Ureter (tissue), 1 donor: Measurements from ENCODE around the gene FDCSP. TPM values are rescaled to one million over a fixed set of nuclear protein-coding genes. Genes with fewer than 3 reads are reported as not detected.
"Not testable (repeated sequence)": the region's sequence is repeated elsewhere in the genome, so short reads cannot be mapped to it uniquely, and the experiment has no call there.

Experiments
- DNase-seq: peaks from one replicate; pipeline ENCODE4 v3.0.0-alpha.2; 2020; ENCODE audit warnings: low spot score
- total RNA-seq: library from RNA; stranded (reverse); gene quantifications from one replicate; pipeline ENCODE4 v1.2.4, GENCODE V29; 2023
- donor health status: DM: yes; HTN: yes; CAD: no.

FDCSP gene
- total RNA-seq, 1 donor from 2014 or later, result not detected

GRCh38 chr4:70239131-70239883 is 13.4 kb downstream of the FDCSP start:
- DNase-seq, result no peak

GRCh38 chr4:70239884-70240591 is 14.1 kb downstream of the FDCSP start:
- no peak for DNase-seq

GRCh38 chr4:70242297-70242696 is 16.4 kb downstream of the FDCSP start, which contains the start of gene CSN3:
Gene CSN3 (plus strand): TSS chr4:70242597. CDS start chr4:70244820, 2,223 bp downstream.
- not testable (repeated sequence) for DNase-seq

- DNase-seq, result no peak
These were observed 17.2 kb downstream of the FDCSP start for GRCh38 chr4:70243091-70243490.

DNA sequence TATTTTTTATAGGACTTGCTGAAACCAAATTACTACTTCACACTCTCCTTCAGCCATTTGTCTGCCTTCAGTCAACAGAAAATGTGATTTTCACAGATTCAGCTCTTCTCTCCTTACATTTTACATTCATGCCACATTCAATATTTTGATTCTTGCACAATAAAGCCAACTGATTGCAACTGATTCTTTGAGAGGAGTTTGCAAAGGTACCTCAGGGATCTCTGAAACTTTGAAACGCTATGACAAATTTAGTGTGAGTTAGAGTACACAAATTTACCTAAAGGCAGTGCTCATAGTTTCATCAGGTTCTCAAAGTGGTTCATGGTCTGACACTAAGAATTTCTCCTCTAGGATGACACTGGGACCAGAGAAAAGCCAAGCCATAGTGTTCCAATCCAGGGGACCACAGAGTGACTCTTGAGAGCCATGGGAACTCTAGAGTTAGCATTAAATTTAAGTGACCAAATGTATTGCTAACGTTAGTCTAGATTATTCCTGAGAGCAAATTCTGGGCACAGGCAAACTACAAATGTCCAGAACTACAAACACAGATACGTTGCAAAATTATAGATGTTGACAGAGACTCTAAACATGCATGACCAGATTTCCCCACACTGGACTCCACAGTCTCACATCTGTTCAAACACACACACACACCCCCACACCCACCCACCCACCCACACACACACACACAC is 25.5 kb downstream of the FDCSP start:
- no peak for DNase-seq

- DNase-seq, result no peak
These were observed 26.0 kb downstream of the FDCSP start for GRCh38 chr4:70251945-70252277.

GRCh38 chr4:70269674-70270073 is 43.8 kb downstream of the FDCSP start:
- no peak for DNase-seq

DNA sequence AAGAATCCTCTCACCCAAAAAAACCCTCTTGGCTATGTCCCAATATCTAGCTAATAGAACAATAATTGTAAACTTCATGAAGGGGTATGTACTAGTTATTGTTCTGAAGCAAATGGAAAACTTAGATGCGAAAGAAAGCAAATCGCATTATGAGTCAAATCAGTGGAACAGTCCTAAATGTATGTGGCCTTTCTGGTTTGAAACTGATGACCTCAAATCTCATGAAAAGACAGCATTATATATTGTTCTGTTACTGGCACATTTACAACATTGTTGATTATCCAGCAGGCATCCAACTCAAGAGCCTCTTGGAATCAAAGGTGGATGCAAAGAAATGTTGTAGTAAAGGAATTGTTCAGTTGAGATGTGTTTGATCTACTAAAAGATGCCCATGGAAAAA is 51.2 kb downstream of the FDCSP start:
- DNase-seq, result no peak

- no peak for DNase-seq
These were observed 54.6 kb downstream of the FDCSP start for GRCh38 chr4:70280567-70280966.

Other genes with a start within 250 kb of the FDCSP start
- not detected for gene STATH, start 230.2 kb upstream of the FDCSP start, total RNA-seq
- gene HTN3, start 197.7 kb upstream of the FDCSP start, total RNA-seq, result not detected
- not detected for gene HTN1, start 175.7 kb upstream of the FDCSP start, total RNA-seq
- gene PRR27, start 71.9 kb upstream of the FDCSP start, total RNA-seq, result not detected
- gene ODAM, start 30.4 kb upstream of the FDCSP start, total RNA-seq, result not detected
- gene CSN3, start 16.5 kb downstream of the FDCSP start, total RNA-seq, result not detected
- not detected for gene CABS1, start 108.9 kb downstream of the FDCSP start, total RNA-seq
- not detected for gene SMR3A, start 134.6 kb downstream of the FDCSP start, total RNA-seq
- not detected for gene SMR3B, start 157.0 kb downstream of the FDCSP start, total RNA-seq
- not detected for gene OPRPN, start 171.8 kb downstream of the FDCSP start, total RNA-seq
- not detected for gene MUC7, start 246.1 kb downstream of the FDCSP start, total RNA-seq